Cerebellar nuclear complex (tissue), 1 donor: ENCODE measurements around the gene SLC22A14.
"Not testable (repeated sequence)": the region's sequence is repeated elsewhere in the genome, so short reads cannot be mapped to it uniquely, and the experiment has no call there.

Source experiments
- DNase-seq, 2 experiments: peaks; one replicate each; lab custom pipeline; 2025; lab: John Stamatoyannopoulos, UW

Gene SLC22A14

GRCh38 chr3:38281895-38282686 is at the start of gene SLC22A14:
SLC22A14 (plus strand) TSS chr3:38282294; CDS start chr3:38306027, 23,733 bp downstream.
- DNase-seq = no peak

GRCh38 chr3:38232701-38233100 is 49.4 kb upstream of the SLC22A14 start:
- no peak for DNase-seq

- no peak for DNase-seq
These were observed 46.6 kb upstream of the SLC22A14 start for GRCh38 chr3:38235466-38235865.

- DNase-seq = no peak
These were observed 43.6 kb upstream of the SLC22A14 start for GRCh38 chr3:38238416-38239008.

- DNase-seq = not testable (repeated sequence)
These were observed 39.3 kb upstream of the SLC22A14 start for GRCh38 chr3:38242812-38243211.

- DNase-seq = peak in 1 of 2 experiments; percentile 48
These were observed 36.2 kb upstream of the SLC22A14 start for GRCh38 chr3:38245930-38246329.

GRCh38 chr3:38247366-38248035 is 34.6 kb upstream of the SLC22A14 start:
- peak; percentile 56 to 68 for DNase-seq

- no peak for DNase-seq
These were observed 31.9 kb upstream of the SLC22A14 start for GRCh38 chr3:38250198-38250597.

- DNase-seq = no peak
These were observed 30.9 kb upstream of the SLC22A14 start for GRCh38 chr3:38251197-38251596.

GRCh38 chr3:38253704-38254103 is 28.4 kb upstream of the SLC22A14 start:
- no peak for DNase-seq

- DNase-seq = no peak
These were observed 27.2 kb upstream of the SLC22A14 start for GRCh38 chr3:38254872-38255271.

- no peak for DNase-seq
These were observed 26.5 kb upstream of the SLC22A14 start for GRCh38 chr3:38255627-38256026.

- DNase-seq = no peak
These were observed 24.5 kb upstream of the SLC22A14 start for GRCh38 chr3:38257583-38257982.

GRCh38 chr3:38260474-38260873 is 21.6 kb upstream of the SLC22A14 start:
- DNase-seq = no peak

- no peak for DNase-seq
These were observed 17.7 kb upstream of the SLC22A14 start for GRCh38 chr3:38264353-38264771.

GRCh38 chr3:38264779-38265178 is 17.3 kb upstream of the SLC22A14 start:
- no peak for DNase-seq

GRCh38 chr3:38265604-38266307 is 16.3 kb upstream of the SLC22A14 start, which contains the start of gene SLC22A13:
SLC22A13 (plus strand) TSS chr3:38265812; CDS start chr3:38265861, 49 bp downstream.
- DNase-seq = no peak

- no peak for DNase-seq
These were observed 15.3 kb upstream of the SLC22A14 start for GRCh38 chr3:38266810-38267209.

GRCh38 chr3:38267662-38268061 is 14.4 kb upstream of the SLC22A14 start:
- no peak for DNase-seq

GRCh38 chr3:38268087-38268486 is 14.0 kb upstream of the SLC22A14 start:
- no peak for DNase-seq

- DNase-seq = no peak
These were observed 13.6 kb upstream of the SLC22A14 start for GRCh38 chr3:38268522-38268921.

- no peak for DNase-seq
These were observed 11.5 kb upstream of the SLC22A14 start for GRCh38 chr3:38270606-38271005.
